ENCODE data around the gene LACTB. TPM values are rescaled to one million over a fixed set of nuclear protein-coding genes. Genes with fewer than 3 reads are reported as not detected.

LACTB gene
- 12.4 TPM for total RNA-seq

DNA sequence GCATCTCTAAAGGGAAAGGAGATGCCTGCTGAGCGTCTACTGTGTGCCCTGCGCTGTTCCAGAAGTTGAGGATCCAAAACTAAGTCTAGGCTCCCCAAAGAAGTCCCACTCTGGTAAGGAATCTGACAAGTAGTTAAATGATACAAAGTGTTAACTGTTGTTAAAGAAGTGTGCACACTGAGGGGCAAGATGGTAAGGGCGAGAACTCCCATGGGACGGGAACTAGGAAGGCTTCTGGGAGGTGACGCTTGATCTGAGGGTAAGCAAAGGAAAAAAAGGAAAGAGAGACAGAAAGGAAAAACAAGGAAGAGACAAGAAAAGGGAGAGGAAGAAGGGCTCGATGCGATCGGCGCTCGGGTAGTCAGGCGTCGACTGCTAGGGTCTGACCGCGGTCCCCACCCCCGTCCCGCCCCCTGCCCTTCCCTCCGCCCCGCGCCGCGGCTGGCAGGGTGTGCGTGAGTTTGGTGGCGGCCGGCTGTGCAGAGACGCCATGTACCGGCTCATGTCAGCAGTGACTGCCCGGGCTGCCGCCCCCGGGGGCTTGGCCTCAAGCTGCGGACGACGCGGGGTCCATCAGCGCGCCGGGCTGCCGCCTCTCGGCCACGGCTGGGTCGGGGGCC, at the start of gene LACTB:
Gene LACTB, plus strand, starts transcription at position 480 of the 620 bp plus-strand sequence. Its CDS starts 11 bp downstream, at position 491.
- DNase-seq: peak; percentile 79

GRCh38 chr15:63072023-63072650, 49.5 kb upstream of the LACTB start:
- DNase-seq: peak; percentile 44

GRCh38 chr15:63072809-63073277, 48.8 kb upstream of the LACTB start:
- DNase-seq: no peak

- no peak for DNase-seq
Observed at GRCh38 chr15:63073497-63074172, 48.0 kb upstream of the LACTB start.

DNA sequence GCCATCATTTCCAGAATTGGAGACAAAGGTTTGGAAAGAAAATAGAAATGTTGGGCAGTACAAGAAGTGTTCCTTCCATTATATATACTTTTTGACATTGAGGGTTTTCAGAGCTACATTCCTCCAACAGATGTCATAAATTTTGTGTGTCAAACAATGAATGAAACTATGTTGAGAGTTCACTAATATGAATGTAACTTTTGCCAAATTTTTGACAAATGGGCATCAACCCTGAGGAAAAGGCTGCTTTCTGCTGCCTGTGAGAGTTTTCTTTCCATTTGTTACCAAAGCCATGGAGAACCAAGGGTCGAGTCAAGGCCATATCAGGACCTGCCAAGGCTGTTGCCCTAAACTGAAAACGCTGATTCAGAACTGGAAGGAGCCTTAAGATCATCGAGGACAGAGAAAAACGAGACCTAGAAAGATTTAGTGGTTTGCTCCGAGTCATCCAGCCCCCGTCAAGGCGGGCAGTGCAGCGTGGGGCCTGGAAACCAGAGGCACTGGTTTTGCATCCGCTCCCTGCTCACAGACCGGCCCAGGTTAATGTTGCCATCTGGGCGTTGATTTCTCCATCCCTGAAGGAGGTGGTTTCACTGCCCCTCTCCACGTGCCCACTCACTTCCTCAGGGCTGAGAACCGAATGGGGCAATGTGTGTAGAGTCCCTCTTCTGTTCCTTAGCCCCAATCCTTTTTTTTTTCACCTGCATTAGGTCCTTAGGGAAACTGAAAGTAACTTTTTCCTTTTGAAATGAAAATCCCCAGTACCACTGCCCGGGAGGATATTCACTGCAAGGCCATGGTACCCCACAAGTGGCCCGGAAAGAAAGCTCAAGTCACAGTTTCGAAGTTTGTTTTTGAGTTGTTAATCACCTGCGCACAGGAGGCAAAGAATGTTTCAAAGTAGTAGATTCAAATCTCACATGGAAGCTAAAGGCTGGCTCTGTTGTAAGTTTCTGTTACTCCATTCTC, 46.4 kb upstream of the LACTB start:
- DNase-seq: peak; percentile 70

DNA sequence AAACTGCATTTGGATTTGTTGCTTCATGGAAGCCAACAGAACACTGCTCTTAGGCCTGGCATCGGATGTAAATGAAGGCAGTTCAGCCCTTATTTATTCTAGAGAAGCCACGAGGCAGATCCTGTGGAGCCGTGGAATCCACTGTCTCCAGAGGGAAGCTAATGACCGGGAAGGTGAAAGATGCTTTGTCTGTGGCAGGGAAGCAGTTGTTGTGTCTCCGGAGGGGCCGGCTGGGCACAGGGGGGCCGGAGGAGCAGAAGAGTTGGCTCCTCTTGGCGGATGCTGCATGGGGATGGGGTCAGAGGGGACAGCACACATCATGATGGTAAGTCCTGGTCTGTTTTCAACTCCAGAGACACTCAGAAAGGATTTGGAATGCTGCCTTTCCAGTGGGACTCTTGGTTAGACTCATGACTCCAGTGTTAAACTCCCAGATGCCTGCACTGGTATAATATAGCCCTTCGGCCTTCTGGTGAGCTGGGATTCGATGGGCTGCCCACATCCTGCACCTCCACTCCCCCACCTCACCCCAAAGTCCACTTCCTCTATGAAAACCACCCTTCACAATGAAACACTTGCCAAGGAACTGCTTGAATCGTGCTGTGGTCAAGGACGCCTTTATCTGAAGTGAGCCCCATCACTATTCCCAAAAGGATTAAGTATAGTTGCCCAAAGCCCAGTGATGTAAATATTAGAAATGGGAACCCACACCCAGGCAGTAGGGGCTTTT, 45.5 kb upstream of the LACTB start:
- DNase-seq: no peak

DNA sequence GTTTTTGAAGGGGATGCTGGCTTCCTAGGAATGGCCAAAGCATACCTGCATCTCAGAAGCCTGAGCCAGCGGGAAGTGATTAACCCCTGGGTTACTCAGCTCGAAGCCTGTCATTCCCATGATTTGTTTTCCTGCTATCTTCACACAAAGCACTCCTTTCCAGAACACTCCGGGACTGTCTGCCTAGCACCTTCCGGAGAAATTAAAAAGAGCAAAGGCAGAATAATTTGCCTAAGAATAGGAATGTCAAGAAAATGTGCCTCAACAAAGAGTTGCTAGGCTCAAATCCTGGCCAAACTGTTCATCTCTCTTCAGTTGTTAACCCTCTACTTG, 45.0 kb upstream of the LACTB start:
- DNase-seq: no peak

DNA sequence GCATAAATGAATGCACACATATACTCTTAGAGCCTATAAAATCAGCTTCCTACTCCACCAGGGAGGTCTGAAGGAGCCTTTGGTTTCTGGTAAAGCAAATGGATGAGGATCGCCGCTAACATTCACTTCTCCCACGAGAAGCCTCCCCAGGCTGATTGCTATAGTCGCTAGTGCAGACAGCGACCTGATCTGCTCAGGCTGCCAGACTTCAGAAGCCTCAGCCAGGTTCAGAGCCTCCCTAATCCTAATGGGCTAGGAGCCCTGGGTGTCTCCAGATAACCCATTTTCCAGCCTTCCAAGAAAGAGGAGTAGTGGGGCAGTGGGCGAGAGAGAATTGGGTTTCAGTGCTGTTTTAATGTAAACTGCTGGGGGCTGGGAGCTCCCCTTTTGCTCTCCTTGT, 43.7 kb upstream of the LACTB start:
- no peak for DNase-seq

GRCh38 chr15:63079947-63080626, 41.6 kb upstream of the LACTB start:
- no peak for DNase-seq

DNA sequence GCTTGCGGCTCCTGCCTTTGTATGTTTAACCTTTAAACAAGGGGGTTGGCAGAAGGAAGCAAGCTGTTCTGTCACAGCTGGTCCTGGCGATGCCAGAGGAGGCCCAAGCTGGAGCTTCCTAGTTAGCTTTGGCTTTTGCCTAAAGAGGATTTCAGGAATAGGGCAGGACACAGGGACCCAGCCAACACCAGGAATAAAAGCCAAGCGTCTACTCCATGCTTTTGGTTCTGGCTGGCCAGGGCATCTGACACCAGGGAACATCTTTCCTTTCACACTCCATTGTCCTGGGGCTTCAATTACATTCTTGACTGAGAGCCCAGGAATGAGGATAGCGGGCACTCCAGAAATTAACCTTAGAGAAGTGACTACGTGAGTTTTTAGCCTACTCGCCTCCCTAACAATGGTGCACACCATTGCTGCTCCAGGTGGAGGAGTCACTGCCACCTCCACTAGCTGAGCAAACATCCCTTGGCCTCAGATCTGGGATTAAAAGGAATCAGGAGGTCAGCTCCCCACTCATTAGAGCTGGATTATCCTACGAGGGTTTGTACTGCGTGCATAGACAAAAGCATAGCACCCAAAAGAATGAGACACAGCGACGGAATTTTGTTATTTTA, 40.9 kb upstream of the LACTB start:
- no peak for DNase-seq

DNA sequence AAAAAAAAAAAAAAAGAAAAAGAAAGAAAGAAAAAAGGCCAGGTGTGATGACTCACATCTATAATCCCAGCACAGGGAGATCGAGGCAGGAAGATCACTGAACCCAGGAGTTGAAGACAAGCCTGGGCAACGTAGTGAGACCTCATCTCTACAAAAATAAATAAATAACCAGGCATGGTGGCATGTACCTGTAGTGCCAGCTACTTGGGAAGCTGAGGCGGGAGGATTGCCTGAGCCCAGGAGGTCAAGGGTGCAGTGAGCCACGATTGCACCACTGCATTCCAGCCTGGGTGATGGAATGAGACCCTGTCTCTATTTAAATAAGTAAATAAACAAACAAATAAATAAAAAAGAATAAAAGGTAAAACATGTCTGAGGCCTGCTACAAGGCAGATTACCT, 39.3 kb upstream of the LACTB start:
- DNase-seq: no peak

DNA sequence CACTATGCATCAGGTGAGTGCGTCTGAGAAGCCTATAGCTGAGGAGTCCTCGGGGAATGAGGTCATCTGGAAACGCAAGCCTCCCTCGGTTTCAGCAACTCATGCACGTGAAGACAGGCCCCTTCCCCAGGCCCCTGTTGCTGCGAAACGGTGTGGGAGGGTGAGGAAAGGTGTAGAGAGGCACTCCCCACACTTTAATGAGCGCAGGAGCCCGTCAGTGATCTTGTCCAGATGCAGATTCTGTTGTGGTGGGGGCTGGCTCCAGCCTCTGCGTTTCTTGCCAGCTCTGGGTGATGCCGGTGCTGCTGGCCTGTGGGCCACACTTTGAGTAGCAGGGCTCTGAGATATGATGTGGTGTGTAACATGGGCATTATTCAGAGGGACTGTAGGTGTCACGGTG, 38.6 kb upstream of the LACTB start:
- no peak for DNase-seq

- no peak for DNase-seq
Observed at GRCh38 chr15:63083541-63083940, 38.1 kb upstream of the LACTB start.

GRCh38 chr15:63084806-63085205, 36.9 kb upstream of the LACTB start:
- no peak for DNase-seq

GRCh38 chr15:63085289-63085688, 36.4 kb upstream of the LACTB start:
- no peak for DNase-seq

- DNase-seq: peak; percentile 60
Observed at GRCh38 chr15:63086271-63086670, 35.4 kb upstream of the LACTB start.

GRCh38 chr15:63086947-63087346, 34.7 kb upstream of the LACTB start:
- no peak for DNase-seq

GRCh38 chr15:63088533-63089245, 33.0 kb upstream of the LACTB start:
- DNase-seq: no peak

- peak; percentile 39 for DNase-seq
Observed at GRCh38 chr15:63089260-63090043, 32.2 kb upstream of the LACTB start.
